HepG2 (cell line): ENCODE results near the gene INTS6. TPM values are rescaled to one million over a fixed set of nuclear protein-coding genes. Genes with fewer than 3 reads are reported as not detected.

Experiments used
- ATAC-seq: fragments of 200-7000 bp; cut with Tn5 transposase; 3 replicates; pipeline ENCODE4 v1.9.1; 2020; ENCODE audit warnings: mild to moderate bottlenecking, moderate library complexity
- BruUV-seq: library from RNA; stranded (reverse); fragments of 400-500 nt; replicated peaks from 2 replicates; lab custom pipeline; 2021; lab: Mats Ljungman, UMichigan
- CTCF ChIA-PET: fragments of 300-600 bp; formaldehyde crosslinking; extraction: SDS; loops from one replicate; lab custom pipeline; 2021; ENCODE audit warnings: low total read pairs, inconsistent platforms, low intra/inter-chr PET ratio; lab: Yijun Ruan, JAX
- POLR2A ChIA-PET: fragments of 350-600 bp; sonication (Branson Sonifier 250); formaldehyde crosslinking; loops from one replicate; lab custom pipeline; 2020; ENCODE audit warnings: antibody characterized with exemption, inconsistent platforms; lab: Yijun Ruan, JAX
- DNase-seq: peaks from one replicate; pipeline ENCODE4 v3.0.0-alpha.2; 2015; ENCODE audit warnings: low spot score
- FAIRE-seq: peaks from 3 replicates; lab custom pipeline; 2011; peaks lifted over from hg19 to GRCh38; lab: Jason Lieb, UNC
- H2AFZ ChIP-seq: one replicate; pipeline ENCODE4 v1.6.1; 2011; ENCODE audit warnings: low read length, inconsistent platforms
- H3K27ac ChIP-seq: fragments of 300-600 bp; 3 replicates; pipeline ENCODE4 v1.8.0; 2011; ENCODE audit warnings: mixed run types, mild to moderate bottlenecking, mixed read lengths, low read length, inconsistent platforms; ENCODE audit not compliant: insufficient read depth; ENCODE audit errors: extremely low read length
- H3K27me3 ChIP-seq, 2 experiments: fragments of 200-600 bp in 1 of 2; 2 replicates in 1 of 2; 3 replicates in 1 of 2; pipeline versions ENCODE4 v1.6.0 to v1.8.0; 2011; ENCODE audit warnings: low read length in 2 of 2, mild to moderate bottlenecking in 2 of 2, moderate library complexity in 2 of 2, inconsistent platforms in 1 of 2; ENCODE audit not compliant: insufficient read depth in 2 of 2, control insufficient read depth in 1 of 2
- H3K36me3 ChIP-seq, 2 experiments: fragments of 200-600 bp in 1 of 2; replicated peaks in 1 of 2; 2 replicates in 1 of 2; 3 replicates in 1 of 2; pipeline versions ENCODE4 v1.5.1 to v1.8.0; 2011; ENCODE audit warnings: low read length in 2 of 2, inconsistent platforms in 1 of 2; ENCODE audit not compliant: insufficient read depth in 2 of 2, control insufficient read depth in 1 of 2
- H3K4me1 ChIP-seq: 2 replicates; pipeline ENCODE4 v1.5.1; 2012; ENCODE audit warnings: low read length, inconsistent platforms; ENCODE audit not compliant: insufficient read depth
- H3K4me2 ChIP-seq: 2 replicates; pipeline ENCODE4 v1.6.0; 2011; ENCODE audit warnings: low read depth, low read length, inconsistent platforms
- H3K4me3 ChIP-seq, 3 experiments: fragments of 200-600 bp in 1 of 3; sonication (generic), shearing (Covaris generic) in 1 of 3; replicated peaks in 1 of 3; 2 replicates each; pipeline ENCODE4 v1.5.1; 2011 to 2016; ENCODE audit warnings: low read length in 3 of 3, inconsistent platforms in 2 of 3, low read depth in 2 of 3, mild to moderate bottlenecking in 2 of 3, control low read depth in 1 of 3, mixed read lengths in 1 of 3; ENCODE audit not compliant: insufficient read depth in 1 of 3
- H3K79me2 ChIP-seq: one replicate; pipeline ENCODE4 v1.6.1; 2011; ENCODE audit warnings: low read length, inconsistent platforms; ENCODE audit not compliant: insufficient read depth
- H3K9ac ChIP-seq: 2 replicates; pipeline ENCODE4 v1.6.0; 2011; ENCODE audit warnings: mild to moderate bottlenecking, low read depth, low read length, inconsistent platforms; ENCODE audit not compliant: insufficient read depth
- H3K9me3 ChIP-seq: 2 replicates; pipeline ENCODE4 v1.5.1; 2012; ENCODE audit warnings: mild to moderate bottlenecking, low read length
- H4K20me1 ChIP-seq: 2 replicates; pipeline ENCODE4 v1.6.0; 2011; ENCODE audit warnings: inconsistent platforms, mild to moderate bottlenecking, low read length, moderate library complexity; ENCODE audit not compliant: insufficient read depth
- FOXC1 ChIP-seq: sonication (generic); formaldehyde crosslinking; IDR thresholded peaks from 2 replicates; pipeline ENCODE4 v1.8.0; 2022; ENCODE audit warnings: mild to moderate bottlenecking, missing genetic modification reagents, borderline replicate concordance
- GPN1 ChIP-seq: sonication (generic); formaldehyde crosslinking; IDR thresholded peaks from 2 replicates; pipeline ENCODE4 v1.5.1; 2020; ENCODE audit warnings: missing genetic modification reagents, borderline replicate concordance
- ISX ChIP-seq: sonication (generic); formaldehyde crosslinking; conservative IDR thresholded peaks from 2 replicates; pipeline ENCODE4 v1.5.0; 2020; ENCODE audit warnings: missing genetic modification reagents
- NFIC ChIP-seq: IDR thresholded peaks from 2 replicates; pipeline ENCODE4 v1.6.1; 2012; ENCODE audit warnings: mild to moderate bottlenecking, low read length, inconsistent platforms
- NR1H2 ChIP-seq: sonication (generic); formaldehyde crosslinking; IDR thresholded peaks from 2 replicates; pipeline ENCODE4 v1.8.1; 2022; ENCODE audit warnings: low read depth, missing genetic modification reagents, borderline replicate concordance
- PAWR ChIP-seq: sonication (generic); formaldehyde crosslinking; IDR thresholded peaks from 2 replicates; pipeline ENCODE4 v1.4.0; 2020; ENCODE audit warnings: missing genetic modification reagents, mild to moderate bottlenecking, borderline replicate concordance
- PPARG ChIP-seq: conservative IDR thresholded peaks from 2 replicates; pipeline ENCODE4 v1.6.1; 2016; ENCODE audit warnings: missing biosample characterization, missing genetic modification reagents
- ZNF143 ChIP-seq: sonication (generic); formaldehyde crosslinking; IDR thresholded peaks from 2 replicates; pipeline ENCODE4 v1.4.0; 2020; ENCODE audit warnings: missing genetic modification reagents
- ZNF747 ChIP-seq: sonication (generic); formaldehyde crosslinking; IDR thresholded peaks from 2 replicates; pipeline ENCODE4 v1.8.1; 2023; ENCODE audit warnings: missing genetic modification reagents, mild to moderate bottlenecking, borderline replicate concordance
- ZNF75D ChIP-seq: sonication (generic); formaldehyde crosslinking; IDR thresholded peaks from 2 replicates; pipeline ENCODE4 v1.8.1; 2023; ENCODE audit warnings: missing genetic modification reagents, mild to moderate bottlenecking, borderline replicate concordance
- WGBS: methylation state at CpG from one replicate; pipeline ENCODE4 v1.1.6; 2017; ENCODE audit warnings: low lambda C conversion rate; 5-methylcytosine and 5-hydroxymethylcytosine counted together
- in situ Hi-C: cut with HindIII; loops from 2 replicates; pipeline ENCODE4 v1.10.0; 2017; ENCODE audit warnings: low pct_unique_long_range_greater_than_20kb; ENCODE audit not compliant: extremely low pct_ligation_motif_present
- intact Hi-C: fragments of 100-400 bp; cut with micrococcal nuclease; formaldehyde crosslinking; loops from one replicate; pipeline ENCODE4 v1.10.0; 2022; ENCODE audit not compliant: unreplicated experiment
- polyA plus RNA-seq, 8 experiments: library from polyadenylated mRNA; depleted of rRNA in 3 of 8; stranded (reverse) in 7 of 8; unstranded in 1 of 8; fragments of >200 nt; fragmentation: Illumina TruSeq in 4 of 8; extraction: Trizol in 4 of 8; gene quantifications; 2 replicates each; pipeline versions ENCODE4 v1.2.1 to v1.2.3, GENCODE V29; 2011 to 2016; ENCODE audit warnings: low read depth in 4 of 8, missing spikeins in 1 of 8, mixed read lengths in 1 of 8; ENCODE audit not compliant: insufficient read depth in 1 of 8
- total RNA-seq, 5 experiments: library from RNA; depleted of rRNA; stranded (reverse); fragments of >200 nt; fragmentation: Illumina TruSeq; extraction: Trizol; gene quantifications; 2 replicates each; pipeline ENCODE4 v1.2.3, GENCODE V29; 2016; ENCODE audit warnings: low read depth in 1 of 5

The INTS6 gene
- total and polyA plus RNA-seq, 2 of the 13 experiments (the other 11 are each of a cell fraction or from before 2014, with no cell fraction given): 27.9 to 38.4 TPM

DNA sequence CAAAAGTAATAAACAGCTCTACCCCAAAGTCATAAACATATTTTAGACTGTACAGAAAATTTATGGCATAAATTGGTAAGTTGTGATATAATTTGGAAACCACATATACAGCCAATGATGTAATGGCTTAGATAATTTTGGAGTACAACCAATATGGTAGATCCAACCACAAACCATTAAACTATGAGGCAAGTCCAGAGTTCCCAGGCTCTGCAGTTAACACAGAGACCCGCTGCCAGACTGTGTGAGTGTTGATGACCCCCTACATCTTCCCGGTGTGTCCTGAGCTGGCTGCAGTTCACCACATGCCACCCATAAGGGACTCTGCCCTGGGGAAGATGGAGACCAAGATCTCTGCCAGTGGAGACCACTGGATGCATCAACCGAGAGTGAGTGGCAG, 123.2 kb downstream of the INTS6 start:
- Histone ChIP-seq H3K36me3 (no peaks in the 10 kb centered on the region), H3K79me2 (no peaks in the 10 kb centered on the region), H2AFZ (no peak overlapping the region), H3K4me2 (no peak overlapping the region), H3K27me3 (no peaks in the 10 kb centered on the region), H3K4me3 (no peak overlapping the region), H3K4me1 (no peaks in the 10 kb centered on the region), H3K9me3 (no peaks in the 10 kb centered on the region), H4K20me1 (no peaks in the 10 kb centered on the region), H3K27ac (no peak overlapping the region), H3K9ac (no peak overlapping the region)
- no peak for FAIRE-seq
- ATAC-seq: no peak
- ChIA-PET CTCF (no interaction called here), POLR2A (no interaction called here)
- in situ Hi-C loops: no loop called here
- no TSS peak for BruUV-seq
- TF ChIP-seq ISX: no peak
- no peak for TF ChIP-seq PAWR (CRISPR knock-in tag)
- no peak for TF ChIP-seq NFIC
- TF ChIP-seq PPARG: no peak
- no peak for TF ChIP-seq ZNF143 (CRISPR knock-in tag)
- no CpG with 5 or more reads among the region's 3 CpGs for WGBS
- DNase-seq: no peak
- intact Hi-C loops: no loop called here

DNA sequence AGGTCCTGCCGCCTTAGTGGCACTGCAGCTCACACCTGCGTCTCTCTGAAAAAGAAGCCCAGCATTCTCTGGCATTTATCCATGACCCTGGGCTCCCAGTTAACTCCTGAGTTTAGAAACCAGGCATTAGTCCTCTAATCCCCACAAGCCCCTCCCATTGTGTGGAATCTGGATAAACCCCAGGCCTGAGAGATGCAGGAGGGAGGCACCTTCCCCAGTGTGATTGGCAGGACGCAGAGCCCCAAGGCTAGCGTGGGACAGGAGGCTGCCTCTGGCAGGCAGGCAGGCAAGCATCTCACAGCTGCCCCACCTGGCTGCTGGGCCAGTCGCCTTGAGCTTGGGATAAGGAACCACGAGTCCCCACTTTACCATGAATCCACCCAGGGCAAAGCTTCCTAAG, 124.3 kb downstream of the INTS6 start:
- no TSS peak for BruUV-seq
- H4K20me1 ChIP-seq: no peaks in the 10 kb centered on the region
- no peaks in the 10 kb centered on the region for H3K36me3 ChIP-seq
- no peaks in the 10 kb centered on the region for H3K9me3 ChIP-seq
- ChIA-PET CTCF (no interaction called here), POLR2A (no interaction called here)
- no peak overlapping the region for H2AFZ ChIP-seq
- intact Hi-C loops (no loop called here), in situ Hi-C loops (no loop called here)
- H3K4me2 ChIP-seq: no peak overlapping the region
- no peak overlapping the region for H3K27ac ChIP-seq
- no peak overlapping the region for H3K4me3 ChIP-seq
- H3K79me2 ChIP-seq: no peaks in the 10 kb centered on the region
- ATAC-seq (no peak; the same call in 2 of the 3 replicates), DNase-seq (no peak), FAIRE-seq (no peak)
- H3K27me3 ChIP-seq: no peaks in the 10 kb centered on the region
- H3K4me1 ChIP-seq: no peaks in the 10 kb centered on the region
- no peak overlapping the region for H3K9ac ChIP-seq
- TF ChIP-seq NR1H2 (CRISPR knock-in tag) (no peak), ZNF75D (CRISPR knock-in tag) (no peak), FOXC1 (CRISPR knock-in tag) (no peak), NFIC (no peak), GPN1 (no peak), ZNF747 (CRISPR knock-in tag) (no peak)
- WGBS: 32% methylated on average over 6 of the region's 6 CpGs
